IPS-20b (cell line): ENCODE results near the gene MMADHC.

Experiments used
- H3K27ac ChIP-seq: one replicate; pipeline ENCODE4 v1.5.1; 2013; ENCODE audit warnings: low read length
- H3K27me3 ChIP-seq: 2 replicates; pipeline ENCODE4 v1.6.1; 2013; ENCODE audit warnings: mild to moderate bottlenecking, low read length, inconsistent platforms; ENCODE audit not compliant: insufficient read depth
- H3K36me3 ChIP-seq: 2 replicates; pipeline ENCODE4 v1.6.1; 2013; ENCODE audit warnings: low read depth, mild to moderate bottlenecking, inconsistent platforms, low read length, moderate library complexity; ENCODE audit not compliant: insufficient read depth
- H3K4me1 ChIP-seq: 2 replicates; pipeline ENCODE4 v1.6.1; 2013; ENCODE audit warnings: mild to moderate bottlenecking, control low read depth, inconsistent platforms, low read length, moderate library complexity; ENCODE audit not compliant: insufficient read depth
- H3K4me3 ChIP-seq: 2 replicates; pipeline ENCODE4 v1.5.1; 2013; ENCODE audit warnings: mild to moderate bottlenecking, low read length, inconsistent platforms
- H3K9ac ChIP-seq: 2 replicates; pipeline ENCODE4 v1.6.1; 2013; ENCODE audit warnings: low read depth, mild to moderate bottlenecking, inconsistent platforms, low read length, moderate library complexity
- H3K9me3 ChIP-seq: 2 replicates; pipeline ENCODE4 v1.6.1; 2013; ENCODE audit warnings: mild to moderate bottlenecking, low read depth, low read length, inconsistent platforms; ENCODE audit not compliant: insufficient read depth

MMADHC gene

DNA sequence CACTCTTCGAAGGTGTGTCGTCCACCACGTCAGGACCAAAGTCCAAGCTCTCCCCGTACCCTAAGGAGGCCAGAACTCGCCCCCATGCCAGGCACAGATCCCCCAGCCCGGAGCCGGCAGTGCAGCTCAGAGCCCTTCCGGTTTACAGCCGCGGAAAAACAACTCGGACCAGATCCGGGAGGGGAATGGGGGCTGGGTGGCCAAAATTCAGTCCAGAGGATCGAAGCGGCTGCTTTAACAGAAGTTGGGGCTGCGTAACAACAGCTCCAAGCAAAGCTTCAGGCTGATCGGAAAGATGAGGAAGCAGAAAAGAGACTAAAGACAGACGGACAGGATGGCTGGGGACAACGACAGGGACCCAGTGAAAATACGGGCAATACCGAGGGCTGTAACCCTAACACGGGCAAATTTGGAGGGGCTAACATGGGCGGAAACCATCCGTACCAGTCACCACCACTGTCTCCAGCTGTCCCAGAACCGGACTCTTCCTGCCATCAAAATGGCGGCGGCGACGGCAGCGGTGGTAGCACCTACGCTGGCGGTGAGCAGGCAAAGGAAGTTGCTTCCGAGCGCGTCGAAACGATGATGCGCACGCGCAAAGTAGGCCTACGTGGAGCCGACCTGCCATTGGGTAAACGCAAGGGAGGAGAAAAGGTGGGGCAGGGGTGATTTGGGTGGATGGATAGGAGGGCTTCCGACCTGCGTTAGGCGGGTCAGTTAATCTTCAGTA, at the start of gene MMADHC:
TSS of gene MMADHC (minus strand) at position 556 of the 730 bp plus-strand sequence. CDS start 678 bp downstream, outside the sequence.
- Histone ChIP-seq H3K27me3 (no peaks in the 10 kb centered on the region), H3K4me3 (peak within 1 kb of the TSS; percentile 96), H3K36me3 (peaks cover 37% of the 10 kb centered on the region), H3K9ac (peak within 1 kb of the TSS; percentile 99), H3K4me1 (peaks cover 4% of the 10 kb centered on the region; the same call in 1 of the 2 replicates), H3K9me3 (no peaks in the 10 kb centered on the region), H3K27ac (peak within 1 kb of the TSS; percentile 94)

DNA sequence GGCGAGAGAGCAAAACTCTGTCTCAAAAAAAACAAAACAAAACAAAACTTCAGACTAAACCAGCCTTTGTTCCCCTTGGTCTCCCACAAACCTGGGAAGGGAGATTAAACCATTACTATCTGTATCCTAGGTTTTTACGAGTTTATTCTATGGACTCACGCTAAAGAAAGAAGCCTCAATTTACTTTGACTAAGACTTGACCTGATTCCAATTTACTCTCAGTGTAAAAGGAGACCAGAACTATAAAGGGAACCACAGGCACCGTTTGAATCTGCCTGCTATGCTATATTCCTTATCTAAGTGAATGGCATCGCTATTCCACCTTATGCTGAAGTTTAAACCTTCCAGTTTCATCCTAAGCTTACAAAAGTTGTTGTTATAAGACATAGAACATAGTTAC, 46.5 kb upstream of the MMADHC start:
- H3K9ac ChIP-seq: no peak overlapping the region
- H3K4me3 ChIP-seq: no peak overlapping the region
- no peaks in the 10 kb centered on the region for H3K27me3 ChIP-seq
- no peaks in the 10 kb centered on the region for H3K36me3 ChIP-seq
- H3K4me1 ChIP-seq: no peaks in the 10 kb centered on the region
- H3K9me3 ChIP-seq: no peaks in the 10 kb centered on the region
- no peak overlapping the region for H3K27ac ChIP-seq

DNA sequence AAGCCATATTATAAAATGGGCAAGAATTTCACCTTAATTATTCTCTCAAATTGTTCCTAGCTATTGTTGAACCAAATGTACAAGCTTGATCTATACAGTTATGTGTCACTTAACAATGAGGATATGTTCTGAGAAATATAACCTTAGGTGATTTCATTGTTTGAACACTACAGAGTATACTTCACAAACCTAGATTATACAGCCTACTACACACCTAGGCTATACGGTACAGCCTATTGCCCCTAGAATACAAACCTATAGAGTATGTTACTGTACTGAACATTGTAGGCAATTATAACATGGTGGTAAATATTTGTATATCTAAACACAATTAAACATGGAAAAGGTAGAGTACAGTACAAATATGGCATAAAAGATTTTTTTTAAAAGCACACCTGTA, 42.9 kb upstream of the MMADHC start:
- H3K27me3 ChIP-seq: no peaks in the 10 kb centered on the region
- H3K4me1 ChIP-seq: no peaks in the 10 kb centered on the region
- H3K36me3 ChIP-seq: no peaks in the 10 kb centered on the region
- no peak overlapping the region for H3K9ac ChIP-seq
- no peak overlapping the region for H3K27ac ChIP-seq
- no peak overlapping the region for H3K4me3 ChIP-seq
- H3K9me3 ChIP-seq: no peaks in the 10 kb centered on the region

DNA sequence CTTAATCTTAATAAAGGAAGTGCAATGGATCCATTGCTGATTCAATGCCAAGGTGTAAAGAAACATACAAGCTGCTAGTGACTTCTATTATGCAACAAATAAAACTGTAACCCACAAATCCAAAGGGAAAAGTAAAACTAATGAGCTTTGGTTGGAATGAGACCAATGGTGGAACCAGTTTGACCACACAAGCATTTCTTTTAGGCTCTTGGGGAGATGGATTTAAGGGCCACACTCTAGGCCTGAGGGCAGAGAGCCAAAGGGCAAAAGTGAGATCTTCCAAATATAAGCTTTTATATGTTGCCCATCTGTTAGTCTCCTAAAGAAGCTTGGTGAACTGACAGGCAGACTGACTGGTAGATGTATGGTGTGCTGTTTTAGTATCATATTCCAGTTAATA, 41.5 kb upstream of the MMADHC start:
- no peak overlapping the region for H3K27ac ChIP-seq

DNA sequence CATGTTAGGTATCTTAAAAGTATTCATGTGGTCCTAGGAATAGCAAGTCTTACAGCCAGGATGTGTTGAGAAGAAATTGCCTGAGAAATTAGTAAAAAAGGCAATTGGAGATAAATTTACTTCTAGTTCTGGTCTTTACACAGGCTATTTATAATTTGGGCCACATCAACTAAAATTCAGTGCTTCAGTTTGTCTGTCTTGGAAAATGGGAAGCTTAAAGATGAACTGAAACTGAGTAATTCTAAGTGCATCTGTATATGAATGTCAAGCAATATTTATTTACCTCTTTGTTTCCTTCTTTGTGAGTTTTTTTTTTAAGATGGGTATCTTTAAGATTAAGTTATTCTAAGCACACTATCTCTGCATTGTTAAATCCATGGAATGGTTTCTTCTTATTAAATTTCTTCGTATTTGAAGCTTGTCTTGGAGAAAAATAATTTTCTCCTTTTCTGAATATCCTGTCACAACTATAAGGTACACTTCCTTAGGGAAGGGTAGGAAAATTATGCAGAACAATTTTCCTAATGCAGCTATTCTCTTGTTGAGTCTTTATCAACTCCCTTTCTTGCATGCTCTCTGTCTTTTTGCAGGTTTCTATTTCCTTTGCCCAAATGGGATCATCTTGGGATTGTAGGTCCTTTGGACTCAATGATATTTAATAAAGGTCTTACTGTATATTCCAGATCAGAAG, 39.7 kb upstream of the MMADHC start:
- Histone ChIP-seq H3K4me1 (no peaks in the 10 kb centered on the region), H3K9ac (no peak overlapping the region), H3K27me3 (no peaks in the 10 kb centered on the region), H3K27ac (no peak overlapping the region), H3K4me3 (no peak overlapping the region), H3K9me3 (no peaks in the 10 kb centered on the region), H3K36me3 (no peaks in the 10 kb centered on the region)

More for the DNA sequence above, 41.5 kb upstream of the MMADHC start:
- H3K9me3 ChIP-seq: no peaks in the 10 kb centered on the region
- H3K4me1 ChIP-seq: no peaks in the 10 kb centered on the region
- H3K36me3 ChIP-seq: no peaks in the 10 kb centered on the region
- no peak overlapping the region for H3K9ac ChIP-seq
- no peak overlapping the region for H3K4me3 ChIP-seq
- H3K27me3 ChIP-seq: no peaks in the 10 kb centered on the region

DNA sequence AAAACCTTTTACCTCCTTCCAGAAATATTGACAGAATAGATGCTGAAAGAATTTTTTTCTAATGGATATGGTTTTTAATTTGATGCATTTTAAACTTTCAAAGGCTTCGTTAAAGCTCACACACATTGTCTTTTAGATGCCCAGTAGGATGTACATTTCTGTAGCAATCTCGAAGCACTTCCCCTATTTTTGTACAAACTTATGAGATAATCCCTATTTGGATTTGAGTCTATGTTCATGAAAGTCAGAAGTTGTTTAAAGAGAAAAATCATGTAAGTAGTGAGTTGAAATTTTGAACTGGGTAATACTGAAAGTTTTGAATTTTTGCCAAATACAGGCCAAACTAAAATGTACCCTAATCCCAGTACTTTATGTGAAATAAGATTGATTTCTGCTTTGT, 38.1 kb upstream of the MMADHC start:
- Histone ChIP-seq H3K27ac (no peak overlapping the region), H3K4me1 (no peaks in the 10 kb centered on the region), H3K9ac (no peak overlapping the region), H3K4me3 (no peak overlapping the region), H3K9me3 (no peaks in the 10 kb centered on the region), H3K36me3 (no peaks in the 10 kb centered on the region), H3K27me3 (no peaks in the 10 kb centered on the region)

DNA sequence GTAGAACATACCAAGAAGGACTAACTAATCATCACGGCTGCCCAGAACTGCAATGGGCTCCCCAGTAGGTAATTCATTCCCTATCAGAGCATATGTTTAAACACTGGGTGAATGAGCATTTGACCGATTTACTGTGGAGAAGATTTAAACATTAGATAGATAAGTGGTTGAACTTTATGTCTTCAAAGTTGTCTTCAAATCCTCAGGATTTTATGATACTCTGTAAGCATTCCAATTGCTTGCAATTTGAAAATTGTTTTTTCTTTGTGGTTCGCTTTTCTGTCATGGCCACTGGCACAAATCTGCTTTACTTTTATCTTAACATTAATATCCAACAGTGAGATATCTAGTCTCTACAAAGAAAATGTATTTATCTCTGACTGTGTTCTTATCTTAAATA, 37.7 kb upstream of the MMADHC start:
- Histone ChIP-seq H3K9ac (no peak overlapping the region), H3K36me3 (no peaks in the 10 kb centered on the region), H3K27ac (no peak overlapping the region), H3K4me3 (no peak overlapping the region), H3K9me3 (no peaks in the 10 kb centered on the region), H3K4me1 (no peaks in the 10 kb centered on the region), H3K27me3 (no peaks in the 10 kb centered on the region)

DNA sequence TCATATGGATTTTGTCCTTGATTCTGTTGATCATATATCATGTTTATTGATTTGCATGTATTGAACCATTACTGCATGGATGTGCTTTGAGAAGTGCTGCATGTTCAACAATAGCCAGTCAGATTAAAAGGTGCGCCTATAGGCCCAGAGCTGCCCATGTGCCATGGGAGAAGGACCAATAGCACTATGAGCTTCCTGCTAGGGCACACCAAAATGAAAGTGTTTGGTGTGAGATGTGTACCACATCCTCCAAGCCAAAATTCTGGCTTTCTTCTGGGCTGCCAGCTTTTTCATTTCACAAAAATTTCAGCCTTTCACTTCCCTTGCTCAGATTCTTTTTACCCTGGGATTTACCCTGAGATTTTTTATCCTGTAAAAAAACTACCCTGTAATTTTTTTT, 34.8 kb upstream of the MMADHC start:
- no peak overlapping the region for H3K4me3 ChIP-seq
- H3K9me3 ChIP-seq: no peaks in the 10 kb centered on the region

DNA sequence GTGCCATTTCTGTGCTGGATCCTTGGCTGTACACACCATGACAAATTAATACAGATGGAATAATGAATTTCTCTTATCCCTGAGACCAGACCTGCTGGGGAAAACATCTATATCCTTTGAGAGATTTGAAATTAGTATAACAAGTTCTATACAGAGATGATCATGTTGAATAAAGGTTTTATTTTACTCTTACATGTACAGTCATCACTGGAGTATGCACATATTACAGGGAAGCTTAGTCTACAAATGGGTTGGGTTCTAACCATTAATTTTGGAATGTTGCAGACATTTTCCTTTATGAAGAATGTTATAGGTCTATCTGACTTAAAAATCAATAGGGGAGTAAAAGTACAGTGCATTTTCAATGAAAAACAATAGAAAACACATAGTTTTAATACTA, 29.9 kb upstream of the MMADHC start:
- Histone ChIP-seq H3K36me3 (no peaks in the 10 kb centered on the region), H3K4me3 (no peak overlapping the region), H3K9ac (no peak overlapping the region), H3K4me1 (no peaks in the 10 kb centered on the region), H3K27me3 (no peaks in the 10 kb centered on the region), H3K27ac (no peak overlapping the region), H3K9me3 (no peaks in the 10 kb centered on the region)

More for the DNA sequence above, 34.8 kb upstream of the MMADHC start:
- Histone ChIP-seq H3K9ac (no peak overlapping the region), H3K27ac (no peak overlapping the region), H3K4me1 (no peaks in the 10 kb centered on the region), H3K27me3 (no peaks in the 10 kb centered on the region), H3K36me3 (no peaks in the 10 kb centered on the region)

DNA sequence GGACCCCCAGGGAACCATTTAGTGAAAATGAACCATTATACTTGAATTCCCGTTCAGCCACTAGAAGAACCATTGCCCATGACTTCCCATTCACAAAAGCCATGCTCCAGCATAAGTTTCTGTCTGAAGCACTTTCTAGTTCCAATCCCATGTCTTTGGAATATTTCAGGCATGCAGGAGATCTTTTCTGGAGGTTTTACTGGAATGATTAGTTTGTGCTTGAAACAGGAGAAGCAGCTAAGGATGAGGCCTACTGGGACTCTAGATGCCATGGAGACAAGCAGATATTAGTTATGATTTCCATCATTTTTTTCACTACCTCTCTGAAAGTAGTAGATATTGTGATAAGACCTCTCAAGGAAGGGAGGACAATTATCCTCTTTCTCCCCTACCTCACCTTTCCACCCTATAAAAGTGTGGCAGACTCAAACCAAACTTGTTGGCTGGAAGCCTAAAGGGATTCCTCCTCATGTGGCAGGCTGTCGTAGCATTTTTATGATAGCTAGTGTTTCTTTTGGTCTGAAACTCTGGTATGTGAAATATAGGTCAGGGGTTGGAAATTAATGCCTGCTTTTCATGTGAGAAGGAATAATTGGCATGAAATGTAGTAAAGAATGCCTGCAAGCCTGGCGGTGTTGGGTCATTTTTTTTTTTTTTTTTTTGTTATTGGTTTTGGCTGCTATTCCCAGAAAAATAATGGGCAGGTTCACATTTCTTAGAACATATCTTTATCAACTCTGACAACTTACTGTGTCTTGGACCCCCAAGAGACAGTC, 29.3 kb upstream of the MMADHC start:
- H3K9ac ChIP-seq: no peak overlapping the region
- no peaks in the 10 kb centered on the region for H3K9me3 ChIP-seq
- no peaks in the 10 kb centered on the region for H3K4me1 ChIP-seq
- no peaks in the 10 kb centered on the region for H3K36me3 ChIP-seq
- H3K4me3 ChIP-seq: no peak overlapping the region
- no peaks in the 10 kb centered on the region for H3K27me3 ChIP-seq
- no peak overlapping the region for H3K27ac ChIP-seq

DNA sequence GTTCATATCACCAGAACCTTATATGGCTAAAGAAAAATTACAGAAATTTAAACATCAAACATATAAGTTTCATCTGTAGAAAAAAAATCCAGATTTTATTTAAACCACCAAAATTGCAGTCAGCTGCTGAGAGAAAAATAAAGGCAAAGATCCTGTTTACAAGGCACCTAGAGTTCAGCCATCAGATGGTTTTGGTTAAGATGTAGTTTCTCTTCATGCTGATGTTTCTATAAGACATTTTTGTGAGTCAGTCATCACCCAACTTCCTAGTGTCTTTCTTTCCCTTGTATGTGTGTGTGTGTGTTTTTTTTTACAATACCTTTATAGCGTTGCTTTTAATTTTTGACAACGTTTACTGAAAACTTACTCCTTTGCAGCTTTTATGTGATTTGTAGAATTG, 26.1 kb upstream of the MMADHC start:
- Histone ChIP-seq H3K27ac (no peak overlapping the region), H3K27me3 (no peaks in the 10 kb centered on the region), H3K9me3 (no peaks in the 10 kb centered on the region), H3K4me3 (no peak overlapping the region), H3K36me3 (no peaks in the 10 kb centered on the region), H3K4me1 (no peaks in the 10 kb centered on the region), H3K9ac (no peak overlapping the region)
